Upper lobe of left lung (tissue), 6 donors: ENCODE data around the gene MBD3. TPM values are rescaled to one million over a fixed set of nuclear protein-coding genes. Genes with fewer than 3 reads are reported as not detected.
A peak's percentile ranks its signal among the peaks of the same experiment; 100 is the strongest.
"Not testable (repeated sequence)": the region's sequence is repeated elsewhere in the genome, so short reads cannot be mapped to it uniquely, and the experiment has no call there.

Experiments used
- ATAC-seq, 2 donors: fragments of 200-7000 bp; cut with Tn5 transposase; one replicate each; pipeline ENCODE4 v1.9.1; 2022; ENCODE audit warnings: mild to moderate bottlenecking in 2 of 2, moderate library complexity in 2 of 2; ENCODE audit not compliant: low FRiP score in 2 of 2
- DNase-seq, 2 donors: peaks; one replicate each; pipeline ENCODE4 v3.0.0-alpha.2; 2019 to 2020
- H3K27ac ChIP-seq, 4 donors: fragments of 200-600 bp; sonication (generic); one replicate each; pipeline ENCODE4 v1.5.1; 2016 to 2019
- H3K27me3 ChIP-seq, 4 donors: fragments of 200-600 bp; sonication (generic); one replicate each; pipeline ENCODE4 v1.5.1; 2017 to 2019
- H3K36me3 ChIP-seq, 4 donors: fragments of 200-600 bp; sonication (generic); one replicate each; pipeline ENCODE4 v1.5.1; 2016 to 2019
- H3K4me1 ChIP-seq, 4 donors: fragments of 200-600 bp; sonication (generic); one replicate each; pipeline ENCODE4 v1.5.1; 2018 to 2019
- H3K4me3 ChIP-seq, 4 donors: fragments of 200-600 bp; sonication (generic); one replicate each; pipeline ENCODE4 v1.5.1; 2017 to 2019; ENCODE audit warnings: mild to moderate bottlenecking in 2 of 4, moderate library complexity in 1 of 4
- H3K9me3 ChIP-seq, 4 donors: fragments of 200-600 bp; sonication (generic); one replicate each; pipeline ENCODE4 v1.5.1; 2018 to 2019
- CTCF ChIP-seq, 6 experiments: fragments of 450-650 bp in 4 of 6; fragments of 200-600 bp in 2 of 6; sonication (generic) in 2 of 6; IDR thresholded peaks; one replicate each; pipeline ENCODE4 v1.5.1; 2016 to 2019; ENCODE audit warnings: antibody characterized with exemption in 6 of 6
- EP300 ChIP-seq, 4 donors: sonication (generic); formaldehyde crosslinking; IDR thresholded peaks; one replicate each; pipeline ENCODE4 v1.5.1; 2017; ENCODE audit warnings: antibody characterized with exemption in 4 of 4, control low read depth in 2 of 4
- POLR2A ChIP-seq, 4 donors: fragments of 450-650 bp; IDR thresholded peaks; one replicate each; pipeline ENCODE4 v1.5.1; 2016 to 2017; ENCODE audit warnings: antibody characterized with exemption in 4 of 4, mild to moderate bottlenecking in 2 of 4
- POLR2AphosphoS5 ChIP-seq, 2 donors: sonication (generic); formaldehyde crosslinking; IDR thresholded peaks; one replicate each; pipeline ENCODE4 v1.5.1; 2017; ENCODE audit warnings: antibody characterized with exemption in 2 of 2
- WGBS, 2 donors: methylation state at CpG; one replicate each; pipeline ENCODE4 v1.1.5; 2017 to 2018; 5-methylcytosine and 5-hydroxymethylcytosine counted together
- total RNA-seq, 6 donors: library from RNA; depleted of rRNA in 4 of 6; stranded (reverse); fragments of >200 nt in 4 of 6; gene quantifications; one replicate each; pipeline versions ENCODE4 v1.1.0 to v1.2.1, GENCODE V29; 2016 to 2021
- donor health status: DM: no; HTN: no; CAD: no; lungs with moderate emphysema.
- donor health status: DM: no; HTN: yes; CAD: no; lungs with severe emphysema.

MBD3 gene
- total RNA-seq, 6 donors from 2014 or later = 65.1 to 158 (median 107) TPM

GRCh38 chr19:1540365-1540925 lies 52.2 kb downstream of the MBD3 start:
- TF ChIP-seq POLR2A (IDR thresholded peaks at IDR 0.05) = no peak
- no peak for TF ChIP-seq POLR2AphosphoS5 (IDR thresholded peaks at IDR 0.05)
- no peak for TF ChIP-seq EP300 (IDR thresholded peaks at IDR 0.05)
- no peak for TF ChIP-seq CTCF (IDR thresholded peaks at IDR 0.05)
- H3K27me3 ChIP-seq = peaks cover 0 to 3% (median 0%) of the 10 kb centered on the region in 4 donors
- H3K4me3 ChIP-seq = no peak overlapping the region
- H3K36me3 ChIP-seq = no peaks in the 10 kb centered on the region
- DNase-seq (no peak), ATAC-seq (no peak)
- no peak overlapping the region for H3K27ac ChIP-seq
- H3K9me3 ChIP-seq = no peaks in the 10 kb centered on the region
- H3K4me1 ChIP-seq = no peaks in the 10 kb centered on the region
- WGBS, 2 donors = 28 to 46% methylated on average over 17 of the region's 17 CpGs

DNA sequence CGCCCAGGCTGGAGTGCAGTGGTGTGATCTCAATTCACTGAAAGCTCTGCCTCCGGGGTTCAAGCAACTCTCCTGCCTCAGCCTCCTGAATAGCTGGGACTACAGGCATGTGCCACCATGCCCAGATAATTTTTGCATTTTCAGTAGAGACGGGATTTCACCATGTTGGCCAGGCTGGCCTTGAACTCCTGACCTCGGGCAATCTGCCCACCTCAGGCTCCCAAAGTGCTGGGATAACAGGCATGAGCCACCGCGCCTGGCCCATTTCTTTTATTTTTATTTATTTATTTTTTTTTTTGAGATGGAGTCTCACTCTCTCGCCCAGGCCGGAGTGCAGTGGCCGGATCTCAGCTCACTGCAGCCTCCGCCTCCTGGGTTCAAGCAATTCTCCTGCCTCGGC lies 52.9 kb downstream of the MBD3 start:
- H3K27ac ChIP-seq, H3K4me3 ChIP-seq, H3K36me3 ChIP-seq, H3K9me3 ChIP-seq, DNase-seq, H3K27me3 ChIP-seq, H3K4me1 ChIP-seq, ATAC-seq: not testable (repeated sequence)
- WGBS, 2 donors = 81 to 90% methylated on average over 10 of the region's 11 CpGs

- H3K27ac ChIP-seq = no peak overlapping the region
- no peaks in the 10 kb centered on the region for H3K4me1 ChIP-seq
- TF ChIP-seq CTCF (IDR thresholded peaks at IDR 0.05) (no peak), POLR2A (IDR thresholded peaks at IDR 0.05) (no peak), POLR2AphosphoS5 (IDR thresholded peaks at IDR 0.05) (no peak)
- no peaks in the 10 kb centered on the region for H3K9me3 ChIP-seq
- ATAC-seq (no peak), DNase-seq (no peak)
- H3K4me3 ChIP-seq = no peak overlapping the region
- H3K36me3 ChIP-seq = no peaks in the 10 kb centered on the region
- peaks cover 0 to 3% (median 0%) of the 10 kb centered on the region in 4 donors for H3K27me3 ChIP-seq
- WGBS, 2 donors = 23 to 31% methylated on average over 15 of the region's 15 CpGs
Observed at GRCh38 chr19:1538978-1539377, 53.7 kb downstream of the MBD3 start.

GRCh38 chr19:1535699-1536098 lies 57.0 kb downstream of the MBD3 start:
- not testable (repeated sequence) for H3K27me3 ChIP-seq, H3K36me3 ChIP-seq, H3K4me3 ChIP-seq, H3K9me3 ChIP-seq, H3K27ac ChIP-seq, DNase-seq, ATAC-seq, H3K4me1 ChIP-seq
- 83 to 93% methylated on average over 6 to 7 of the region's 7 CpGs for WGBS, 2 donors

DNA sequence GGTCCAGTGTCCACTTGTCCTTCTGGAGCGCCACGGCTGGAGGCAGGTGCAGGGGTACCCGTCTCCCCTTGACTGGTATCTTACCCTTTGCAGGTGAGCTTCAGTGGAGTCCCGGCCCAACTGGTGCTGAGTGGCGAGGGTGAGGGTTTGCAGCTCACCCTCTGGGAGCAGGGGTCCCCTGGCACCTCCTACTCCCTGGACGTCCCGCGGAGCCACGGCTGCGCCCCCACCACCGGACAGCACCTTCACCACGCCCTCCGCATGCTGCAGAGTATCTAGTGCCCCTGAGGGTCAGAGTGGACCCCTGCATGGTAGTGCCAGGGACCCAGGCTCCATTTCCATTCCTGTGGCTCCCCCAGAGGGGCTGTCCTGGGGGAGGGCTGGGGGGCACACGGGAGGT lies 57.7 kb downstream of the MBD3 start:
- Histone ChIP-seq H3K27me3 (peaks cover 0 to 3% (median under 1%) of the 10 kb centered on the region in 4 donors), H3K36me3 (no peaks in the 10 kb centered on the region), H3K9me3 (no peaks in the 10 kb centered on the region), H3K27ac (no peak overlapping the region), H3K4me1 (no peaks in the 10 kb centered on the region), H3K4me3 (no peak overlapping the region)
- DNase-seq (peak in 1 of 2 donors; percentile 64), ATAC-seq (peak in 1 of 2 donors; percentile 30)
- WGBS, 2 donors = 85 to 92% methylated on average over 7 to 13 of the region's 14 CpGs
- no peak for TF ChIP-seq POLR2A (IDR thresholded peaks at IDR 0.05)
- no peak for TF ChIP-seq EP300 (IDR thresholded peaks at IDR 0.05)
- TF ChIP-seq POLR2AphosphoS5 (IDR thresholded peaks at IDR 0.05) = no peak
- TF ChIP-seq CTCF (IDR thresholded peaks at IDR 0.05) = no peak

- WGBS, 2 donors = 78 to 90% methylated on average over 5 to 22 of the region's 23 CpGs
- no peak overlapping the region for H3K27ac ChIP-seq
- H3K4me1 ChIP-seq = no peaks in the 10 kb centered on the region
- TF ChIP-seq POLR2AphosphoS5 (IDR thresholded peaks at IDR 0.05) (no peak), CTCF (IDR thresholded peaks at IDR 0.05) (no peak), POLR2A (IDR thresholded peaks at IDR 0.05) (no peak), EP300 (IDR thresholded peaks at IDR 0.05) (no peak)
- DNase-seq (peak in 1 of 2 donors; percentile 68), ATAC-seq (no peak)
- no peaks in the 10 kb centered on the region for H3K36me3 ChIP-seq
- peaks cover 0 to 7% (median under 1%) of the 10 kb centered on the region in 4 donors for H3K27me3 ChIP-seq
- no peaks in the 10 kb centered on the region for H3K9me3 ChIP-seq
- no peak overlapping the region for H3K4me3 ChIP-seq
Observed at GRCh38 chr19:1533510-1534150, 59.0 kb downstream of the MBD3 start.
